Measurements from ENCODE around the gene ULK4.

DNA sequence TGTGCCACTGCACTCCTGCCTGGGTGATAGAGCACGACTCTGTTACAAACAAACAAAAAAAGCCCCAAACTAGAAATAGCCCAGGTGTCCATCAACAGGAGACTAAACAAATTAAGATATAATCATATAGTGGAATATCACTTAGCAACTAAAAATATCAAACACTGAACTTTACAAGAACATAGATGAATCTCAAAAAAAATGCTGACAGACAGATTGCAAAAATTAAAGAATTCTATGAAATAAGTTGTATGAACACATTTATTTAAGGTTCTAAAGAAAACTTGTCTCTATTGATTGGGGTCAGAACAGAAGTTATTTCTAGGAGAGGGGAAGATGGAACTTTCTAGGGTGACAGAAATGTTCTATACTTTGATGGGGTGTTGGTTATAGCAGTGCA is 494.4 kb downstream of the ULK4 start:
- TF ChIP-seq POLR2AphosphoS5 (IDR thresholded peaks at IDR 0.05; ENCODE audit: low read depth, low read length) (no peak), CTCF (IDR thresholded peaks at IDR 0.05) (no peak), USF1 (IDR thresholded peaks at IDR 0.05; ENCODE audit: borderline replicate concordance, low read depth) (no peak), USF2 (IDR thresholded peaks at IDR 0.05; ENCODE audit: borderline replicate concordance, low read depth, low read length) (no peak), EZH2phosphoT487 (IDR thresholded peaks at IDR 0.05; ENCODE audit: borderline replicate concordance, low read depth) (no peak), RAD21 (IDR thresholded peaks at IDR 0.05; ENCODE audit: low read length) (no peak), GATA2 (CRISPR knock-in tag; IDR thresholded peaks at IDR 0.05) (no peak)
